H9 (cell line): ENCODE results near the gene CD81. TPM values are rescaled to one million over a fixed set of nuclear protein-coding genes. Genes with fewer than 3 reads are reported as not detected.

Experiments
- DNase-seq: peaks from one replicate; pipeline ENCODE4 v3.0.0-alpha.2; 2017
- H2AFZ ChIP-seq: one replicate; pipeline ENCODE4 v1.6.1; 2013; ENCODE audit warnings: mild to moderate bottlenecking, low read length, control low read depth, moderate library complexity
- H2AK5ac ChIP-seq: 2 replicates; pipeline ENCODE4 v1.6.1; 2013; ENCODE audit warnings: low read length, control low read depth, mixed read lengths; ENCODE audit not compliant: insufficient read length
- H2BK120ac ChIP-seq: one replicate; pipeline ENCODE4 v1.6.1; 2013; ENCODE audit warnings: low read depth, mild to moderate bottlenecking, low read length, control low read depth, inconsistent platforms; ENCODE audit not compliant: poor library complexity, severe bottlenecking
- H2BK12ac ChIP-seq: 2 replicates; pipeline ENCODE4 v1.6.1; 2013; ENCODE audit warnings: low read length, control low read depth, mixed read lengths, low read depth; ENCODE audit not compliant: insufficient read length
- H2BK15ac ChIP-seq: 2 replicates; pipeline ENCODE4 v1.6.1; 2013; ENCODE audit warnings: low read depth, low read length, control low read depth
- H2BK20ac ChIP-seq: one replicate; pipeline ENCODE4 v1.6.1; 2013; ENCODE audit warnings: low read depth, mild to moderate bottlenecking, low read length, control low read depth, inconsistent platforms; ENCODE audit not compliant: poor library complexity, severe bottlenecking
- H2BK5ac ChIP-seq: 2 replicates; pipeline ENCODE4 v1.6.1; 2013; ENCODE audit warnings: low read length, control low read depth, mixed read lengths; ENCODE audit not compliant: insufficient read length
- H3K14ac ChIP-seq: 2 replicates; pipeline ENCODE4 v1.6.1; 2013; ENCODE audit warnings: low read length, control low read depth; ENCODE audit not compliant: insufficient read depth
- H3K18ac ChIP-seq: 2 replicates; pipeline ENCODE4 v1.6.1; 2013; ENCODE audit warnings: low read depth, mild to moderate bottlenecking, mixed read lengths, low read length, control low read depth; ENCODE audit not compliant: insufficient read length
- H3K23ac ChIP-seq: 2 replicates; pipeline ENCODE4 v1.6.1; 2013; ENCODE audit warnings: low read length, control low read depth, mixed read lengths, low read depth; ENCODE audit not compliant: insufficient read length
- H3K23me2 ChIP-seq: 2 replicates; pipeline ENCODE4 v1.6.1; 2013; ENCODE audit warnings: low read depth, mild to moderate bottlenecking, mixed read lengths, low read length, control low read depth; ENCODE audit not compliant: insufficient read length, poor library complexity, severe bottlenecking
- H3K27ac ChIP-seq: 2 replicates; pipeline ENCODE4 v1.5.1; 2013; ENCODE audit warnings: low read length, control low read depth, mixed read lengths, low read depth; ENCODE audit not compliant: insufficient read length
- H3K27me3 ChIP-seq: 2 replicates; pipeline ENCODE4 v1.6.1; 2013; ENCODE audit warnings: low read length, control low read depth, inconsistent platforms; ENCODE audit not compliant: insufficient read depth
- H3K4ac ChIP-seq: 2 replicates; pipeline ENCODE4 v1.6.1; 2013; ENCODE audit warnings: low read depth, mild to moderate bottlenecking, control low read depth, inconsistent platforms, low read length, moderate library complexity
- H3K4me1 ChIP-seq: 2 replicates; pipeline ENCODE4 v1.6.1; 2013; ENCODE audit warnings: low read length, control low read depth, inconsistent platforms; ENCODE audit not compliant: insufficient read depth
- H3K4me2 ChIP-seq: 2 replicates; pipeline ENCODE4 v1.6.1; 2013; ENCODE audit warnings: low read length, control low read depth, mixed read lengths; ENCODE audit not compliant: insufficient read length, insufficient read depth
- H3K56ac ChIP-seq: 2 replicates; pipeline ENCODE4 v1.6.1; 2013; ENCODE audit warnings: low read depth, mild to moderate bottlenecking, mixed read lengths, low read length, control low read depth; ENCODE audit not compliant: insufficient read length
- H3K79me1 ChIP-seq: 2 replicates; pipeline ENCODE4 v1.6.1; 2013; ENCODE audit warnings: low read depth, mild to moderate bottlenecking, moderate library complexity, low read length, control low read depth, inconsistent platforms; ENCODE audit not compliant: insufficient read depth, poor library complexity, severe bottlenecking
- H3K79me2 ChIP-seq: 2 replicates; pipeline ENCODE4 v1.6.1; 2013; ENCODE audit warnings: low read length, control low read depth, inconsistent platforms; ENCODE audit not compliant: insufficient read depth
- H3K9ac ChIP-seq: 2 replicates; pipeline ENCODE4 v1.6.1; 2013; ENCODE audit warnings: low read length, control low read depth, mixed read lengths; ENCODE audit not compliant: insufficient read length; ENCODE audit errors: extremely low read depth
- H3K9me3 ChIP-seq: one replicate; pipeline ENCODE4 v1.6.1; 2013; ENCODE audit warnings: low read depth, low read length, inconsistent platforms; ENCODE audit not compliant: control insufficient read depth
- H3T11ph ChIP-seq: one replicate; pipeline ENCODE4 v1.6.1; 2013; ENCODE audit warnings: mild to moderate bottlenecking, low read length, control low read depth, inconsistent platforms
- H4K20me1 ChIP-seq: one replicate; pipeline ENCODE4 v1.6.1; 2013; ENCODE audit not compliant: control insufficient read depth, insufficient read length, insufficient read depth
- H4K5ac ChIP-seq: 2 replicates; pipeline ENCODE4 v1.6.1; 2013; ENCODE audit warnings: low read depth, mild to moderate bottlenecking, mixed read lengths, low read length, control low read depth; ENCODE audit not compliant: insufficient read length
- H4K8ac ChIP-seq: replicated peaks from 2 replicates; pipeline ENCODE4 v1.6.1; 2013; ENCODE audit warnings: low read length, control low read depth, mixed read lengths, low read depth; ENCODE audit not compliant: insufficient read length
- H4K91ac ChIP-seq: 2 replicates; pipeline ENCODE4 v1.6.1; 2013; ENCODE audit warnings: low read depth, mild to moderate bottlenecking, moderate library complexity, mixed read lengths, low read length, control low read depth; ENCODE audit not compliant: insufficient read length
- H3K27ac Mint-ChIP-seq, 3 experiments: 2 replicates in 2 of 3; 3 replicates in 1 of 3; pipeline ENCODE4 v1.8.0; 2020 to 2021; ENCODE audit warnings: mixed read lengths in 3 of 3, mild to moderate bottlenecking in 1 of 3, moderate library complexity in 1 of 3
- H3K27me3 Mint-ChIP-seq: 2 replicates; pipeline ENCODE4 v1.8.0; 2021; ENCODE audit warnings: low read depth, mild to moderate bottlenecking, moderate library complexity, mixed read lengths
- H3K36me3 Mint-ChIP-seq, 3 experiments: 2 replicates in 2 of 3; 3 replicates in 1 of 3; pipeline ENCODE4 v1.8.0; 2020 to 2021; ENCODE audit warnings: low read depth in 3 of 3, mixed read lengths in 3 of 3; ENCODE audit not compliant: insufficient read depth in 1 of 3
- H3K4me1 Mint-ChIP-seq, 2 experiments: 2 replicates each; pipeline ENCODE4 v1.8.0; 2020; ENCODE audit warnings: mixed read lengths in 2 of 2
- H3K4me3 Mint-ChIP-seq, 2 experiments: 2 replicates in 1 of 2; 3 replicates in 1 of 2; pipeline ENCODE4 v1.8.0; 2020 to 2021; ENCODE audit warnings: mild to moderate bottlenecking in 2 of 2, mixed read lengths in 2 of 2, moderate library complexity in 1 of 2
- H3K9me3 Mint-ChIP-seq, 2 experiments: 2 replicates in 1 of 2; 3 replicates in 1 of 2; pipeline ENCODE4 v1.8.0; 2020; ENCODE audit warnings: mild to moderate bottlenecking in 2 of 2, mixed read lengths in 2 of 2, moderate library complexity in 1 of 2
- CTCF ChIP-seq: fragments of 200-600 bp; sonication (generic); conservative IDR thresholded peaks from 3 replicates; pipeline ENCODE4 v1.8.0; 2021; ENCODE audit warnings: antibody characterized with exemption, mild to moderate bottlenecking
- WGBS: extraction: QIAGEN DNeasy Blood & Tissue Kit; methylation state at CpG from one replicate; pipeline ENCODE4 v1.1.7; 2013; ENCODE audit warnings: missing lambda C conversion rate, low lambda C conversion rate, mixed read lengths; ENCODE audit not compliant: insufficient read length; ENCODE audit errors: extremely low coverage; 5-methylcytosine and 5-hydroxymethylcytosine counted together
- total RNA-seq: library from RNA; stranded (reverse); gene quantifications from 2 replicates; pipeline ENCODE4 v1.2.1, GENCODE V29; 2021

The CD81 gene
- total RNA-seq, 1 experiment from 2014 or later: 246 TPM

GRCh38 chr11:2378527-2379210, 1.6 kb downstream of the CD81 start:
- Histone ChIP-seq H3K79me2 (peaks cover 33% of the 10 kb centered on the region; the same call in 1 of the 2 replicates), H2BK20ac (no peak overlapping the region), H3K56ac (no peak overlapping the region), H4K5ac (no peak overlapping the region), H3K9me3 (no peaks in the 10 kb centered on the region), H4K91ac (no peak overlapping the region), H3K14ac (no peak overlapping the region), H2AFZ (no peak overlapping the region), H3K4me1 (no peaks in the 10 kb centered on the region), H4K8ac (no peak overlapping the region), H3T11ph (no peak overlapping the region), H3K9ac (no peak overlapping the region), H3K4ac (no peak overlapping the region), H2BK12ac (no peak overlapping the region), H3K23ac (no peak overlapping the region), H3K4me2 (peak overlapping the region; percentile 57), H4K20me1 (no peaks in the 10 kb centered on the region), H2BK5ac (no peak overlapping the region), H3K18ac (no peak overlapping the region), H3K27ac (no peak overlapping the region), H3K27me3 (no peaks in the 10 kb centered on the region; the same call in 1 of the 2 replicates), H2AK5ac (no peak overlapping the region), H2BK15ac (no peak overlapping the region), H3K23me2 (peaks cover 11% of the 10 kb centered on the region), H2BK120ac (no peak overlapping the region), H3K79me1 (no peaks in the 10 kb centered on the region)
- Mint-ChIP-seq H3K36me3 (peaks cover 2 to 8% (median 7%) of the 10 kb centered on the region in 3 experiments), H3K4me3 (peak overlapping the region; percentile 87 to 92), H3K9me3 (peaks cover 0 to 2% of the 10 kb centered on the region in 2 experiments; a peak in 1 of 5 replicates), H3K27me3 (peaks cover 4% of the 10 kb centered on the region), H3K27ac (peak overlapping the region in 2 of 3 experiments; percentile 55 to 63; a peak in 3 of 7 replicates), H3K4me1 (peaks cover 11 to 26% of the 10 kb centered on the region in 2 experiments)
- DNase-seq: no peak
- TF ChIP-seq CTCF: no peak
- WGBS: no CpG with 5 or more reads among the region's 23 CpGs
